Measurements from ENCODE around the gene MYO5B. TPM values are rescaled to one million over a fixed set of nuclear protein-coding genes. Genes with fewer than 3 reads are reported as not detected.

MYO5B gene
- polyA plus RNA-seq, 1 donor from 2014 or later: 0.42 TPM

DNA sequence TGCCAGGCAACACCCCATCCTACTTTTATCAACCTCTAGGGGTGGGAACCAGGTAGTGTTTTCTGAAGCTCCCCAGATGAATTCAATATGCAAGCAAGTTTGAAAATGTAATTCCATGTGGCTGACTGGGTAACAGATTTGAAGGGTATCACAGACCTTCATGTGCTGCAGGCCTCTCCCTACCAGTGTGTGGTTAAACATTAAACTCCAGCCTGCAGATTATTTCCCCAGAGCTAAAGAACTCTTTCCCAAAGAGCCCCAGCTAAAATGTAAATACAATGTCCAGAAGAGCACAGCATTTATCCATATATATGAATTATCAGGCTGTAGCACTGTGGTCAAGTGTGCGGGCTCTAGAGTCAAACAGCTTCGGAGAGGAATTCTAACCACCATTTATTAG lies 134.1 kb downstream of the MYO5B start:
- Histone ChIP-seq H3K9ac (ENCODE audit: low read length) (no peak overlapping the region), H2AFZ (ENCODE audit: low read depth, low read length) (no peak overlapping the region), H3F3A (ENCODE audit: insufficient read depth, low read length, poor library complexity, severe bottlenecking) (no peaks in the 10 kb centered on the region), H3K4me2 (ENCODE audit: low read length) (no peak overlapping the region), H3K9me3 (ENCODE audit: low read length) (no peaks in the 10 kb centered on the region), H3K36me3 (ENCODE audit: insufficient read depth, low read length) (no peaks in the 10 kb centered on the region), H3K79me2 (replicated peaks; ENCODE audit: insufficient read depth, low read length) (no peaks in the 10 kb centered on the region), H4K20me1 (ENCODE audit: insufficient read depth) (no peaks in the 10 kb centered on the region), H3K4me3 (ENCODE audit: low read length) (no peak overlapping the region), H3K27me3 (ENCODE audit: insufficient read depth, low read depth, low read length) (no peaks in the 10 kb centered on the region), H3K27ac (ENCODE audit: low read length) (no peak overlapping the region), H3K9me2 (ENCODE audit: insufficient read depth, low read length) (no peaks in the 10 kb centered on the region)
- TF ChIP-seq POLR2AphosphoS5 (IDR thresholded peaks at IDR 0.05) (no peak), REST (IDR thresholded peaks at IDR 0.05; ENCODE audit: borderline replicate concordance) (no peak), TAF1 (IDR thresholded peaks at IDR 0.05; ENCODE audit: low read depth) (no peak), EZH2 (IDR thresholded peaks at IDR 0.05; ENCODE audit: borderline replicate concordance, insufficient read depth, low read length, poor library complexity, severe bottlenecking) (no peak)
- TF ChIP-seq, protein P1, sequence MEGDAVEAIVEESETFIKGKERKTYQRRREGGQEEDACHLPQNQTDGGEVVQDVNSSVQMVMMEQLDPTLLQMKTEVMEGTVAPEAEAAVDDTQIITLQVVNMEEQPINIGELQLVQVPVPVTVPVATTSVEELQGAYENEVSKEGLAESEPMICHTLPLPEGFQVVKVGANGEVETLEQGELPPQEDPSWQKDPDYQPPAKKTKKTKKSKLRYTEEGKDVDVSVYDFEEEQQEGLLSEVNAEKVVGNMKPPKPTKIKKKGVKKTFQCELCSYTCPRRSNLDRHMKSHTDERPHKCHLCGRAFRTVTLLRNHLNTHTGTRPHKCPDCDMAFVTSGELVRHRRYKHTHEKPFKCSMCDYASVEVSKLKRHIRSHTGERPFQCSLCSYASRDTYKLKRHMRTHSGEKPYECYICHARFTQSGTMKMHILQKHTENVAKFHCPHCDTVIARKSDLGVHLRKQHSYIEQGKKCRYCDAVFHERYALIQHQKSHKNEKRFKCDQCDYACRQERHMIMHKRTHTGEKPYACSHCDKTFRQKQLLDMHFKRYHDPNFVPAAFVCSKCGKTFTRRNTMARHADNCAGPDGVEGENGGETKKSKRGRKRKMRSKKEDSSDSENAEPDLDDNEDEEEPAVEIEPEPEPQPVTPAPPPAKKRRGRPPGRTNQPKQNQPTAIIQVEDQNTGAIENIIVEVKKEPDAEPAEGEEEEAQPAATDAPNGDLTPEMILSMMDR (IDR thresholded peaks at IDR 0.05; ENCODE audit: poor library complexity, severe bottlenecking): no peak

DNA sequence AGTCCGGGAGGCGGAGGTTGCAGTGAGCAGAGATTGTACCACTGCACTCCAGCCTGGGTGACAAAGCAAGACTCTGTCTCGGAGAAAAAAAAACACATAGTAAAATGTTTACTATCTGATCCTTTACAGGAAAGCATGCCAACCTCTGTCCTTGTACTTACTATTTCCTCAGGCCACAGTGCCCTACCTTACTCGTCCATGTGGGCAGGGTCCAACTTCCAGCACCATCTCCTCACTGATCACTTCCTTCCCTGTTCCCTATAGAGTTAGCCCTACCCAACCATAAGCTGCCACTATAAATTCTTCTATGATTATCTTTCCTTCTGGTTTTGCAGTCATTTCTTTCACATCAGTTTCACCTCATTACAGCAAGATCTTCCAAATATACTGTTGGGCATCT lies 136.2 kb downstream of the MYO5B start:
- no peak for TF ChIP-seq MXI1 (conservative IDR thresholded peaks at IDR 0.05; ENCODE audit: poor library complexity, severe bottlenecking)
- no peak for TF ChIP-seq EZH2 (IDR thresholded peaks at IDR 0.05; ENCODE audit: borderline replicate concordance, insufficient read depth, low read length, poor library complexity, severe bottlenecking)
- TF ChIP-seq REST (IDR thresholded peaks at IDR 0.05; ENCODE audit: borderline replicate concordance): no peak
- no peak for TF ChIP-seq POLR2AphosphoS5 (IDR thresholded peaks at IDR 0.05)
- TF ChIP-seq, protein P1 (IDR thresholded peaks at IDR 0.05; ENCODE audit: poor library complexity, severe bottlenecking): no peak
- no peak for TF ChIP-seq EP300 (conservative IDR thresholded peaks at IDR 0.05; ENCODE audit: poor library complexity, severe bottlenecking)
- no peak for TF ChIP-seq TAF1 (IDR thresholded peaks at IDR 0.05; ENCODE audit: low read depth)
- no peak for TF ChIP-seq RAD21 (conservative IDR thresholded peaks at IDR 0.05)
- TF ChIP-seq SMC3 (conservative IDR thresholded peaks at IDR 0.05; ENCODE audit: poor library complexity): no peak
- Histone ChIP-seq H3K9me2 (ENCODE audit: insufficient read depth, low read length) (no peaks in the 10 kb centered on the region), H4K20me1 (ENCODE audit: insufficient read depth) (no peaks in the 10 kb centered on the region), H3K4me2 (ENCODE audit: low read length) (no peak overlapping the region), H3K4me3 (ENCODE audit: low read length) (no peak overlapping the region), H3K9me3 (ENCODE audit: low read length) (no peaks in the 10 kb centered on the region), H3F3A (ENCODE audit: insufficient read depth, low read length, poor library complexity, severe bottlenecking) (no peaks in the 10 kb centered on the region), H3K27me3 (ENCODE audit: insufficient read depth, low read depth, low read length) (no peaks in the 10 kb centered on the region), H3K36me3 (ENCODE audit: insufficient read depth, low read length) (no peaks in the 10 kb centered on the region), H3K79me2 (replicated peaks; ENCODE audit: insufficient read depth, low read length) (no peaks in the 10 kb centered on the region), H2AFZ (ENCODE audit: low read depth, low read length) (no peak overlapping the region), H3K27ac (ENCODE audit: low read length) (no peak overlapping the region), H3K9ac (ENCODE audit: low read length) (no peak overlapping the region)
